A673 (cell line): Measurements from ENCODE around the gene CACNG3.

Experiments
- CTCF ChIP-seq: fragments of 300-800, 200-600 bp; sonication (generic); conservative IDR thresholded peaks from 2 replicates; pipeline ENCODE4 v1.5.1; 2017; ENCODE audit warnings: low read depth, mild to moderate bottlenecking, antibody characterized with exemption, low read length, moderate library complexity, mixed read lengths
- EZH2 ChIP-seq: fragments of 200-600 bp; sonication (generic); IDR thresholded peaks from 2 replicates; pipeline ENCODE4 v1.6.1; 2017; ENCODE audit warnings: borderline replicate concordance, low read depth, mild to moderate bottlenecking, mixed read lengths, antibody characterized with exemption, low read length; ENCODE audit not compliant: poor library complexity, severe bottlenecking

- no peak for TF ChIP-seq EZH2
- no peak for TF ChIP-seq CTCF
Observed at GRCh38 chr16:24322106-24322505, 66.0 kb downstream of the CACNG3 start.
